GM19035 (cell line): ENCODE measurements around the gene PLEKHA6.

Experiments
- ATAC-seq: cut with Tn5 transposase; IDR thresholded peaks from one replicate; pipeline ENCODE4 v1.9.1; 2021; ENCODE audit not compliant: unreplicated experiment

Gene PLEKHA6

DNA sequence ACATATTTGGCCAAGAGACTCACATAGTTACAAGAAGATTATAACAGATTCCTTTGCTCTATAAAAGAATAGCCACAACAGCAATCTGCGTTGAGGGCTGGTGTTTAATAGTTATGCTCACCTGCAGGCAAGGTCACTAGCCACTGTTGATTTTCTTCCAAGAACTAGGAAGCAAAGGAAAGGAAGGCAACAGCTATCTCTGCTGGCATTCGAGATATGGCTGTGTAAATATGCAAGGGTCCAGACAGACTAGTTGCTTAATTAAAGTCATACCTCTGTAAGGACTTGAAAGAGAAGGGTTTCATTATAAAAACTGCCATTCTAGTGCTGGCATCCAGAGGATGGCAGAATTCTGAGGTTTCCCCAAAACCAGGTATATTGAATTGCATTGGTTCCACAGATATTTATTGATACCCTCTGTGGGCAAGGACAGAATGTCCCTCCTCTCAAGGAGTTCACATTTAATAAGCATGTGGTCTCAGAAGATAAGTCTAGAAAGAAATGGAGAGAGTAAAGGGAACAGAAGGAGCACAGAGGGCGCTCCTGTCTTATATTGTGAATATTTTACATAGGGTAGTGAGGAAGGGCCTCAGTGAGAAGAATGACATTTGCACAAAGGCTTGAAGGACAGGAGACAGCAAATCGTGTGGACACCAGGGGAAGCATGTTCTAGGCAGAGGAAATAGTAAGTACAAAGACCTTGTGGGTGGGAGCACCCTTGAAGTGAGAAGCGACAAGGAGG, 23.6 kb upstream of the PLEKHA6 start:
- ATAC-seq, result no peak

DNA sequence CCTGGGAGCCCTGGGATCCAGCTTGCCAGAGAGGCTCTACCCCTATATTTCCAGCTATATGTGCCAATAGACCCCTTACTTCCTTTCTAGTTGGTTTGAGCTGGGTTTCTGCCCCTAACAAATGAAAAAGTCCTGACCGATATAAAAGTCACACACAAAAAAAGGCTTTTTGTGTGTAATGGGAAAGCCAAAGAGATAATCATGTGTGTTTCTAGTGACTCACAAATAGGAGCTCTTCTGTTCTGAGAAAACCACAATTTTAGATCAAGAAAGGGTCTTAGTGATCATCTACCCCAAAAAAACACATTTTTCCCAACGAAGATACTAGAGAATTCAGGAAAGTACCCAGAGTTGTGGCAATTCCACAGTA, 23.0 kb upstream of the PLEKHA6 start:
- ATAC-seq, result no peak

DNA sequence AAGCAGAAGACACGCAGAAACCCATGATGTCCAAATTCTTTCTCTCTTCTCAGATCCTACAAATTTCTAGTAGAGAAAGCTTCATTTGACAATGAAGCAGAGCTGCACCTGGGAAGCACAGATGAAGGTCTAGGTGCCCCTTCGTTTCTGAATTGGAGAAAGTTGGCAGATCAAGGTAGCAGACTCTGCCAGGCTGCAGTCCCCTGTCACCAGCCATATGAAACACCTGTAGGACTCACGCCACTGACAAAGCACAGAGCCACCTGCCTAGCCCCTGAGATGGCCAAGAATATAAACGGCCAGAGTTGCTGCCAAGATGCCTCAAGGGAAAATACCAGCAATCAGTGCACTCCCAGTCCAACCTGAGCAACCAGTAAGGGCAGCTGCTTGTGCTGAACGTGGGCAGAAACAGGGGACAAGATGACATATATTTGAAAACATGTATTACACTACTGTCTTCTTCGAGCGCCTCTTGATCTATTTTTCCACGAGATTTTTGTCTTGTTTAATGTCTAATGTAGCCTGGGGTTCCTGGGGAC, 20.6 kb upstream of the PLEKHA6 start:
- ATAC-seq, result no peak

DNA sequence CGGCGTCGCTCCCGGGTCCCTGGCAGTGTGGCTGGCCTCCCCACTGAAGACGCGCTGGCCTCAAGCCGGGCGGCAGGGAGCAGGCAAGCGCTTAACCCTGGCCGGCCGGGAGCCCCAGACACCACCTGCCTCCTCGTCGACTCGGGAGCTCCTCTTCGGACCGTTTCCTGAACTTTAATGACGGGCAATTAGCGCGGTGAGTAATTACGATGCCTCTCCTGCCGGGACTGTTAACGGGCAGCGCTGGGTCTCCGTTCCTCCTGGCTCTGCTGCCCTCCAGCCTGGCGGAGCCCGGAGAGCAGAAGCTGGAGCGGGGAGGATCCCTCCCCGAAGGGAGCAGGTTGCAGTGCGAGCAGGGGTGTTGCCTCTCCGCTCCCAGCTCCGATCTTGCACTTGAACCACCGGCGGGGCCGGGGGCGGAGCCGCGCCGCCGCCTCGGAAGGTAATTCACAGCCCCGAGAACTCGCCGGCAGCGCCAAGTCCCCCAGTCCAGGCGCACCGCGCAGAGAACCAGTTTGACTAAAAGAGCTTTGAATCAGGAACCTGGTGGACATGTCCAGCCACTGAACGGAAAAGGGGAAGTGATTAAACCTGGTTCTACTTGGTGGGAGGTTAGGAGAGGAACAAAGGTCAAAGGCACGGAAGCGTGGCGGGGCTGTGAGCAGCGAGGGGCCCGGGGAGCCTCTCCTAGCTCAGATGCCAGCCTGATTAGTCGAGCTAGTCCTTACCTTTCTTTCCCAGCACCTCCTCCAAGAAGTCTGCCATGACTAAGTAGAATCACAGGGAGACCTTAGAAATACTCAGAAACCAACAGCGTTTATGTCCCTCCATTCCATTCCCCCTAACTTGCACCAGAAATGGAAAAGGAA, 18.3 kb upstream of the PLEKHA6 start:
- ATAC-seq, result no peak

DNA sequence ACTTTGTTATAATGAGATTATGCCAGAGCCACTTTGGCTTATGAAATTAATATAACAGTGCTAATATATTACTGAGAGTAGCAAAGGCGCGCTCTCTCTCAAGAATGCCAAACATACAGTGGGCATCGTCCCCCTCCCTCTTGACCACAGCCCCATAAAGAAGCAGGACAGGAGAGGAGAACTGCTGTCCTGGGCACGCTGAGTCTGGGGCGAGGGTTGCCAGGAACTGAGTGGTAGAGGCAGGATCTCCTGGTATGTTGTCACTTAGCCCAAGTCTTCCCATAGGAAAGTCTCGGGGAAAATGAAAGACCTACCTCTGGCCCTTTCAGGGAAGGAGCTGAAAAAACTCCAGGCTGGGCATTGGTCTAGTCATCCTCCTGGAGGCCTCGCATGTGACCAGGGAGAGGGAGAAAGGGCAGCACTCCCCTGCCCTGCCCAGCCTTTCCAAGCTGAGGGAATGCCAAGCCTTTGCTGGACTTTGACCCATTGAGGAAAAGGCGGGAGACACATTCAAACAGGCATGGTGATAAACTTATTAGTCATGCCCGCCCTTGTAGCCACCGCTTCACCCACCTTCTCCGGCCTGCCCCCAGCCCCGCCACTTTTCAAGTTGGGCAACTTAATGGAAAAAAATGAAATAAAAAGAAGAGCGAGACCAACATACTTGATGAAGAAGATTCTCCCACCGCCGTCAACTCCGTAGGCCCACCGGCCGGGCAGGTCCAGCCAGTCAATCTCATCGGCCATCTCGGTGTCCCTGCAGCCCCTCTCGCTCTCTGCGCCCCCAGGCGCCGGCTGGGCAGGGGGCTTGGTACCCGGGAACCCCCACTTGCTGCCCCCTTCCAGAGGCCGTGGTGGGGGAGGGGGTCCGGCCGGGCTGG, 17.4 kb upstream of the PLEKHA6 start:
- no peak for ATAC-seq

DNA sequence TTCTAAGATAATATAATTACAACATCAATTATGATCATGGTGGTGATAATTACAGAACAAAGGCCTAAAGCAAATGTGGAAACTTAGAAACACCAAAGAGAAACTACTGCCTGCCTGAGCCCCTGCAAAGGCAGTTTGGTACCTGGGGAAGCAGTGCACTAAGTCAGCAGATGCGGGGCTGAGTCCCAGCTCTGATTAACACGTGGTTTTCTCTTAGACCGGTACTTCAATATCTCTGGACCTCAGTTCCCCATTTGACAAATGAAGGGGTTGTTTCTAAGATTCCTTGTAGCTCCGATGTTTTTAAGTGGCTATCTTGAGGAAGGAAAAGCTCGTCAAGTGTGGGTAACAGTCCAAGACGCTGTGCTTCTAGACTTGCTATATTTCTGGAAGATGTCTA, 16.7 kb upstream of the PLEKHA6 start:
- no peak for ATAC-seq

DNA sequence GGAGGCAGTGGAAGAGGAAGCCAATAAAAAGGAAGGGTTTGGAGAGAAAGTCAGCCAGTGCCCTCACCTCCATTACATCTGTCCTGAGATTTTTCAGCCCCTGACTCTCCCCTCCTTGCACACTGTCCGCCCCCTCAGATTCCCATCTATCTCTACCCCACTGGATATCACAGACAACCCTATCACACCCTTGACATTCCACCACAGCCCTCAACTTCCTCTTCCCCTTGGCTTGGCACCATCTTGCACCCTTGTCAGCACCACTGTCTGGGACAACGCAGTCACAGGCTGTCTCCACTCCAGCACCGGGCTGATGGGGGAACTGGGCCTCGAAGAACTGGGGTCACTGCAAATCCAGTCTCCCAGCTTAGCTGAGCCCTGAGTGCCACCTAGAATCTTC, 14.2 kb upstream of the PLEKHA6 start:
- ATAC-seq, result no peak

DNA sequence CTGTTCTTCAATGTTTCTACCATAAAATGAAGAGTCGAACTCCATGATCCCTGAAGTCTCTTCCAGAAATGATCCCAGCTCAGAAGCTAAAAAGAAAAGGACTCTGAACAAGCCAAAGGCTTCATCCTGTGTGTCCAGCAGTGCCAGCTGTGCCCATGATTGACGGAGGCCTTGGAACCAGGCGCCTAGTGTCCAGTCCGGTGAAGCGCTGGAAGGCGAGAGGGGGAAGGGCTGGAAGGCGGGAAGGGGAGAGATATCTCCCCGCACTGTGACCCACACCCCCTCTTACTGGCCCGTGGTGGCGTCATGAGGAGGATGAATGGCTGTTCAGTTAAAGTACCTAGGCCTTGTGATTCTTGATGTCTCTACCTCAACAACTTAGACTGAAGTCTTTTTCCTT, 10.4 kb upstream of the PLEKHA6 start:
- ATAC-seq, result no peak

DNA sequence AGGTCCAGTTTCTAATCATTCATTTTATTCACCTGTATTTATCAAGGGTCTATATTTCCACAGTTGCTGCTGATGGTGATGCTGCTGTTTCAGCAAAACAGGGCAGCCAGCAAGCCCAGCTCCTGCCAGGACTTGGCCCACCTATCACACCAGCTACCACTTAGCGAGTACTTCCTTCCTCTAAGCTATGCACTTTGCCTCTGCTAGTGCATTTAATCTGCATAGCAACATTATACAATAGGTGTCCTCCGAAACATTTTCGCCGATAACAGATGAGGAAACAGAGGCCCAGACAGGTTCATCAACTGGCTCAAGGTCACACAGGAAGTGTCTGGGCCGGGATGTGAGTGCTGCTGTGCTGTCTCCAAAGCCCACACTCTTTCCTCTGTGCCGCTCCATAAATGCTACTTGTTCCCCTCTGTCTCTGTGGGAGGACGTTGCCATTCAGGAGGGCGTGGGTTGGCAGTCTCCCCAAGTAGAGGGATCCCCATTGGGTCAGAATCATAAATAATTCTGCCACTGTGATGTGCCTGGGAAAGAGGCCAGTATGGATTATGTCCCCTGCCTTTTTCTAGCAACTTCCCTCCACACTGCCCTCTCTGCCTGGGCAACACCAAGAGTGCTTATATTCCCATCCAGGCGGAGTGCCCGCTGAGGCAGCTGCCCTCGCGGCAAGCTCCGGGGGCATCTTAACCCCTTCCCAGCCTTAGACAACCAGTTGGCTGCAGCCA, 9.4 kb upstream of the PLEKHA6 start:
- no peak for ATAC-seq

DNA sequence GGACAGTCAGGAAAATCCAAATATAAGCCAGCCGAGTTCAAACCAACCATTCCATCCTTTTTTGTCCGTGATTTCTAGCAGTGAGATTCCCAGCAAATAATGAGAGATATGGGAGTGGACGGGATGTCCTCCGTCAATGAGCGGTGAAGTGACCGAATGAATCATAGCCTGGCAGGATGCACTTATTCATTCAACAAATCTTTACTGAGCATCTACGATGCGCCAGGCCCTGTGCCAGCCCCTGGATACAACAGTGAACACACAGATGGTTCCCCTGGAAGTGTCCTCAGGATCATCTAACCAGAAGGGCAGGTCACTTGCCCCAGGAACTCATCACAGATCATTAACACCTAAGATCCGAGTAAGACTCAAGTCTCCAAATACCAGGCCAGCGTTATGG, 8.2 kb upstream of the PLEKHA6 start:
- no peak for ATAC-seq

DNA sequence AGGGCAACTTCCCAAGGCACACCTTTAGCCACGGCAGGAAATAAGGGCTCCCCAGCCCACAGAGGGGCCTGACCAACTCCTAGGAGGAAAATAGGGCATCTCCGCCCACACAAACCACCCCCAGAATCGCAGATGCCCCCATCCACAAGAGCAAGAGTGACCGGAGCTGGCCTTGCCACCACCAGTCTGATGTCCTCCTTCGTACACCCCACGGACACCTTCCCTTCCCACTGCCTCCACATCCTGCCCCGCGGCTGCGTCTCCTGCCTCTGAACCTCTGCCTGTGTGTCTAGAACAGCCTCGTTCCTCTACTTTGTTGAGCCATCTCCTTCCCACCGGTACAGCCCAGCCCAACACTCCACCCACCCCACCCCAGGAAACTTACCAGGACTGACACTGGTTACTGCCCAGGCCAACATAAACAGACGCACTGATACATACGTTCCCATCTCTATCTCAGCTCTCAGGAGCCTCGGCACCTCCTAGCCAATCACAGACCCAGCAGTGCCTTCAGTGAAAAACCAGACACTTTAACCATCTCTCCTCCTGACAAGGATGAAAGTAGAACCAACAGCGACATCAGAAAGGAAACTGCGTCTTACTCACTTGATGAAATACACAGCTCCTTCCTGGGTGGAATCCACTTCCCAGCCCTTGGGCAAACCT, 7.6 kb upstream of the PLEKHA6 start:
- ATAC-seq, result no peak

DNA sequence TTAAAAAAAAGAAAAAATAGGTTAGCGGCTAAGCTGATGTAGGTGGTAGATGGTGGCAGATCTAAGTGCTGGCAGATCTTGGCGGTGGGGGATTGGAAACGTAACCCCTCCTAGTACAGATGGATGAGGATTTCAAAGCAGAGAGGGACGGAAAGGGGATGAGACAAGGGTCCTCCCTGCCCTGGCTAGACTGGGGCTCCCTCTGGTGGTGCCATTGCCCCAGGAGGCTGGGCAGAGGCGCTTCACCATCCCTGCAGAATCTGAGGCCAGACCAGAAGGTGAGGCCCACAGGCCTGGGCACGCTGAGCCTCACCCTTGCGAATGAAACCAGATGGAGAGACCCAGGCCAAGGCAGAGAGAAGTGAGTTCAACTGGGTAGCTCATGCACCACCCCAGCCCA, 7.0 kb upstream of the PLEKHA6 start:
- ATAC-seq, result no peak

DNA sequence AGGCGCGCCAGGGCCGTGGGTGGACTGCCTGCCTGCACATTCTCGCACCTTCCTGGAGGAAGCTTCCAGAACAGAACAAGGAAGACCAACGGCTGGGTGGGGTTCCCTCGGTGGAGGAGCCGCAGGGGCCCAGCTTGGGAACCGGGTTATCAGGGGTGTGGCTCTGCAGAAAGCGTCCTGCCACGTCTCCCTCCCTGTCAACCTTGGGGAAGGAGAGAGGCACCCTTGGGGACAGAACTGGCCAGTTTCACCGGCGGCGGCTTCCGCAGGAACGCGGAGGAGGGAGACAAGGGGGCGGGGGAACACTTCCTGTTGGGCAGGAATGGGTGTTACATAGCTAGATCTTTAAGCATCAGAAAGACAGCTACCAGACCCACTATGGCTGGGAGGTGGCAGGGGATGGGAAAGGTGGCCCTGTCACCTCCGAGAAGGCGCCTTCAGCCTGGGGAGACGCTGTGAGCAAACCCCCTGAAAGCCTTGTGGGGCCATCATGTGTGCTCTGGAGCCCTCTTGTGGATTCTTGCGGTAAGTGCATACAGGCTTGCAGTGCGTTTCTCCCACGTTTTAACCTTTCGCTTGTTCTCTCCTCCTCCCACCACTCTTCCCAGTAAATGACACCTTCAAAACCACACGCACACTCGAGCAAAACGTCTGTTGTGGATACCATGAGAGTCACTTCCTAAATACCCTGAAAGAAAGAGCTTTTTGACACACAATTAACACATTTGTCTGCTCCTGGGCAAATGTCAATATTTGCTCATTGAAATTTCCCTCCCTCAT, 3.8 kb upstream of the PLEKHA6 start:
- peak; percentile 68 for ATAC-seq

DNA sequence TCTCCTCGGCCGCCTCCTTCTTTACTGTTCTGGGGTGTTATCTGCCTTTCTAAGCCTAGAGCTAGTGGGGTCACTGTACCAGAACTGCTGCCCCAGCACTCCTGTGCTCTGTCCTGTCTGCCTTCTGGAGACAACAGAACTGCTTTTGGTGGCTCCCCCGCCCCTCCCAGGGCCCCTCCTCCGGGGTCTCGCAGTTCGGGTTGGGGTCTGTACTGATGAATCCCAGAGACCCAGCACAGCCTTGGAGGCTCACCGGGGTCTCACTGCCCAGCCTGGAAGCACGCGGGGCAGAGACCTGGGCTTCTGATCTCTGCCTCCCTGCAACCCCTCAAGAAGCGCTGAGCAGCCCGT, 3.2 kb upstream of the PLEKHA6 start:
- ATAC-seq, result no peak

DNA sequence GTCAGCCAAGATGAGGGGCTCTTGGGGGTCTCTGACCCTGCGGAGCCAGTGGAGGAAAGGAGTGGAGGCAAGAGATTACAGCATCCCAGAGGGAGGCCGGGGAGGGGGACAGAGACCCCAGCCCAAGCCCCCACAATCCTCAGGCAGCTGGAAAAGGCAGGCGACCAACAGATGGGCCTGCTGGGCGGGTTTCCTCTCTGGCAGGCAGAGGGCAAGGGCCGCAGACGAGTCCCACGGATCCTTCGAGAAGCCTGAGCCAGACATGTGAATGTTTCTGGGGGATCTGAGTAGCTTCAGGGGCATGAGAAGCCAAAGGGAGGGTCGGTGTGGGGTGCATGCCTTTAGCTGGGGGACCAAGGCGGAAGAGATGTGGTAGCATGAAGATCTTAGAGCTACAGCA, 2.1 kb upstream of the PLEKHA6 start:
- no peak for ATAC-seq

DNA sequence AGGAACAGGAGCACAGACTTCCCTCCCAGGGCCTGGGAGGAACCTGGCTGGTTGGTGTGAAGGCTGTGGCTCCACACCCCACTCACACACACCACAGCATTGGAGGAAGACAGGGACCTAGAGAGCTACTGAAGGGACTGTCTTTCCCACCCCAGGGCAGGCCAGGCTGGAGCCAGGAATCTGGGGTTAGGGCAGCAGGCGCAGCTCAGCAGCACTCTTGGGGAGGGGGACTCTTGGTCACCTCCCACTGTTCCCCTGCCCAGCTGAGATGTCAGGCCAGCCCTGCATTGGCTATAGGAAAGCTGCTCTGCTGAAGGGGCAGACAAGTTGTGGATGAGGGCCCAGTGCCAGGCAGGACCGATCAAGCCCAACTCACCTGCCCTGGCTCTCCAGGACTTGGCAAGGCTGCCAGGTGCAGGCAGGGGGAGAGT, 1.6 kb upstream of the PLEKHA6 start:
- no peak for ATAC-seq

DNA sequence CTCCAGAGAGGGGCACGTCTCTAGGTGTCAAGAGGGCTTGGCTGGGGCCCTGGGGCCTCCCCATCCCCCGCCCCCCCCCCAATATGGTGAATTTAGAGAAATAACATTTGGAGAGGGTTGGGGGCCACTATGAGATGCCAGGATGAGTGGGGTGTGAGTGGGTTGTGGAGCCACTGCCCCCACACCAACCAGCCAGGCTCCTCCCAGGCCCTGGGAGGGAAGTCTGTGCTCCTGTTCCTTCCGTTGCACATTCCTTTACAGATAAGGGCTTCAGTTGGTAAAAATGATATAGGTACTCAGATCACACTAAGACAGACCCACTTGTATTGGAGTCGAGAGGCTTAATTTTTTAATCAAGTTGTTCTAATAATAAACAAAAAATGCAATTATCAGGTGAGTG, 585 bp upstream of the PLEKHA6 start:
- ATAC-seq, result no peak

DNA sequence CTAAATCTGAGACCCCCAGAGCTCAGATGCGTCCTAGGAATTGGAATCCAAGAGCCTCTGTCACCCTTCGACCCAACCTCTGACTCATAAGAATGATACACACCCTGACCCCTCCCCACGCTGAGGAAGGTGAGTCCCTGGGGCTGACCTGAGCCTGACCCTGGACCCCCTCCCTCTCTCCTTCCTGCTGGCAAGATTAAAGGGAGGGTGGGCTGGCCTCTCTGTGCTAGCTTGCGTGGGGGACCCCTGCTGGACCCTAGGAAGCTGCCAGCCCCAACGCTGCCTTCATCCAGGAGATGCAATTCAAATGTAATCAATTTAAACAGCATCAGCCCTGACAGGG, 627 bp downstream of the PLEKHA6 start:
- no peak for ATAC-seq

DNA sequence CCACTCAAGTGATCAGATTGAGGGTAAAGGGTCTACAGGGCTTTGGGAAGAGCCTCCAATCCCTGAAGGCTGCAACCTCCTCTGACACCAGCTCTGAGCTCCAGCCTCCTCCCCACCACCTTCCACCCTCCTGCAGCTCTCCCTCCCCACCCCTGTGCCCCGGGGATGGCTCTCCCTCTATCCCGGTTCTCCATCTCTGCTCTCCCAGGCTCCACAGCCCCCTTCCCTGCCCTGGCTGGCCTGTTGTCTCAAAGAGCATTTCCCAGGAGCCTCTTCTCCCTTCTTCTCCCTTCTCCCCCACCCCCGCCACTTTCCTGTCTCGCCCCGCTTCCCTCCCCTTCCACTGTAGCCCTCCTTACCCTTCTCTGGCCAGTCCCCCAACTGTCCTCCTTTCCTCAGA, 1.1 kb downstream of the PLEKHA6 start:
- ATAC-seq, result no peak
